H9 (cell line): ENCODE results near the gene TBR1. TPM values are rescaled to one million over a fixed set of nuclear protein-coding genes. Genes with fewer than 3 reads are reported as not detected.

ENCODE experiments used
- DNase-seq: peaks from one replicate; pipeline ENCODE4 v3.0.0-alpha.2; 2017
- H2AFZ ChIP-seq: one replicate; pipeline ENCODE4 v1.6.1; 2013; ENCODE audit warnings: mild to moderate bottlenecking, low read length, control low read depth, moderate library complexity
- H2AK5ac ChIP-seq: 2 replicates; pipeline ENCODE4 v1.6.1; 2013; ENCODE audit warnings: low read length, control low read depth, mixed read lengths; ENCODE audit not compliant: insufficient read length
- H2BK120ac ChIP-seq: one replicate; pipeline ENCODE4 v1.6.1; 2013; ENCODE audit warnings: low read depth, mild to moderate bottlenecking, low read length, control low read depth, inconsistent platforms; ENCODE audit not compliant: poor library complexity, severe bottlenecking
- H2BK12ac ChIP-seq: 2 replicates; pipeline ENCODE4 v1.6.1; 2013; ENCODE audit warnings: low read length, control low read depth, mixed read lengths, low read depth; ENCODE audit not compliant: insufficient read length
- H2BK15ac ChIP-seq: 2 replicates; pipeline ENCODE4 v1.6.1; 2013; ENCODE audit warnings: low read depth, low read length, control low read depth
- H2BK20ac ChIP-seq: one replicate; pipeline ENCODE4 v1.6.1; 2013; ENCODE audit warnings: low read depth, mild to moderate bottlenecking, low read length, control low read depth, inconsistent platforms; ENCODE audit not compliant: poor library complexity, severe bottlenecking
- H2BK5ac ChIP-seq: 2 replicates; pipeline ENCODE4 v1.6.1; 2013; ENCODE audit warnings: low read length, control low read depth, mixed read lengths; ENCODE audit not compliant: insufficient read length
- H3K14ac ChIP-seq: 2 replicates; pipeline ENCODE4 v1.6.1; 2013; ENCODE audit warnings: low read length, control low read depth; ENCODE audit not compliant: insufficient read depth
- H3K18ac ChIP-seq: 2 replicates; pipeline ENCODE4 v1.6.1; 2013; ENCODE audit warnings: low read depth, mild to moderate bottlenecking, mixed read lengths, low read length, control low read depth; ENCODE audit not compliant: insufficient read length
- H3K23ac ChIP-seq: 2 replicates; pipeline ENCODE4 v1.6.1; 2013; ENCODE audit warnings: low read length, control low read depth, mixed read lengths, low read depth; ENCODE audit not compliant: insufficient read length
- H3K23me2 ChIP-seq: 2 replicates; pipeline ENCODE4 v1.6.1; 2013; ENCODE audit warnings: low read depth, mild to moderate bottlenecking, mixed read lengths, low read length, control low read depth; ENCODE audit not compliant: insufficient read length, poor library complexity, severe bottlenecking
- H3K27ac ChIP-seq: 2 replicates; pipeline ENCODE4 v1.5.1; 2013; ENCODE audit warnings: low read length, control low read depth, mixed read lengths, low read depth; ENCODE audit not compliant: insufficient read length
- H3K27me3 ChIP-seq: 2 replicates; pipeline ENCODE4 v1.6.1; 2013; ENCODE audit warnings: low read length, control low read depth, inconsistent platforms; ENCODE audit not compliant: insufficient read depth
- H3K4ac ChIP-seq: 2 replicates; pipeline ENCODE4 v1.6.1; 2013; ENCODE audit warnings: low read depth, mild to moderate bottlenecking, control low read depth, inconsistent platforms, low read length, moderate library complexity
- H3K4me1 ChIP-seq: 2 replicates; pipeline ENCODE4 v1.6.1; 2013; ENCODE audit warnings: low read length, control low read depth, inconsistent platforms; ENCODE audit not compliant: insufficient read depth
- H3K4me2 ChIP-seq: 2 replicates; pipeline ENCODE4 v1.6.1; 2013; ENCODE audit warnings: low read length, control low read depth, mixed read lengths; ENCODE audit not compliant: insufficient read length, insufficient read depth
- H3K56ac ChIP-seq: 2 replicates; pipeline ENCODE4 v1.6.1; 2013; ENCODE audit warnings: low read depth, mild to moderate bottlenecking, mixed read lengths, low read length, control low read depth; ENCODE audit not compliant: insufficient read length
- H3K79me1 ChIP-seq: 2 replicates; pipeline ENCODE4 v1.6.1; 2013; ENCODE audit warnings: low read depth, mild to moderate bottlenecking, moderate library complexity, low read length, control low read depth, inconsistent platforms; ENCODE audit not compliant: insufficient read depth, poor library complexity, severe bottlenecking
- H3K79me2 ChIP-seq: 2 replicates; pipeline ENCODE4 v1.6.1; 2013; ENCODE audit warnings: low read length, control low read depth, inconsistent platforms; ENCODE audit not compliant: insufficient read depth
- H3K9ac ChIP-seq: 2 replicates; pipeline ENCODE4 v1.6.1; 2013; ENCODE audit warnings: low read length, control low read depth, mixed read lengths; ENCODE audit not compliant: insufficient read length; ENCODE audit errors: extremely low read depth
- H3K9me3 ChIP-seq: one replicate; pipeline ENCODE4 v1.6.1; 2013; ENCODE audit warnings: low read depth, low read length, inconsistent platforms; ENCODE audit not compliant: control insufficient read depth
- H3T11ph ChIP-seq: one replicate; pipeline ENCODE4 v1.6.1; 2013; ENCODE audit warnings: mild to moderate bottlenecking, low read length, control low read depth, inconsistent platforms
- H4K20me1 ChIP-seq: one replicate; pipeline ENCODE4 v1.6.1; 2013; ENCODE audit not compliant: control insufficient read depth, insufficient read length, insufficient read depth
- H4K5ac ChIP-seq: 2 replicates; pipeline ENCODE4 v1.6.1; 2013; ENCODE audit warnings: low read depth, mild to moderate bottlenecking, mixed read lengths, low read length, control low read depth; ENCODE audit not compliant: insufficient read length
- H4K8ac ChIP-seq: replicated peaks from 2 replicates; pipeline ENCODE4 v1.6.1; 2013; ENCODE audit warnings: low read length, control low read depth, mixed read lengths, low read depth; ENCODE audit not compliant: insufficient read length
- H4K91ac ChIP-seq: 2 replicates; pipeline ENCODE4 v1.6.1; 2013; ENCODE audit warnings: low read depth, mild to moderate bottlenecking, moderate library complexity, mixed read lengths, low read length, control low read depth; ENCODE audit not compliant: insufficient read length
- H3K27ac Mint-ChIP-seq, 3 experiments: 2 replicates in 2 of 3; 3 replicates in 1 of 3; pipeline ENCODE4 v1.8.0; 2020 to 2021; ENCODE audit warnings: mixed read lengths in 3 of 3, mild to moderate bottlenecking in 1 of 3, moderate library complexity in 1 of 3
- H3K27me3 Mint-ChIP-seq: 2 replicates; pipeline ENCODE4 v1.8.0; 2021; ENCODE audit warnings: low read depth, mild to moderate bottlenecking, moderate library complexity, mixed read lengths
- H3K36me3 Mint-ChIP-seq, 3 experiments: 2 replicates in 2 of 3; 3 replicates in 1 of 3; pipeline ENCODE4 v1.8.0; 2020 to 2021; ENCODE audit warnings: low read depth in 3 of 3, mixed read lengths in 3 of 3; ENCODE audit not compliant: insufficient read depth in 1 of 3
- H3K4me1 Mint-ChIP-seq, 2 experiments: 2 replicates each; pipeline ENCODE4 v1.8.0; 2020; ENCODE audit warnings: mixed read lengths in 2 of 2
- H3K4me3 Mint-ChIP-seq, 2 experiments: 2 replicates in 1 of 2; 3 replicates in 1 of 2; pipeline ENCODE4 v1.8.0; 2020 to 2021; ENCODE audit warnings: mild to moderate bottlenecking in 2 of 2, mixed read lengths in 2 of 2, moderate library complexity in 1 of 2
- H3K9me3 Mint-ChIP-seq, 2 experiments: 2 replicates in 1 of 2; 3 replicates in 1 of 2; pipeline ENCODE4 v1.8.0; 2020; ENCODE audit warnings: mild to moderate bottlenecking in 2 of 2, mixed read lengths in 2 of 2, moderate library complexity in 1 of 2
- WGBS: extraction: QIAGEN DNeasy Blood & Tissue Kit; methylation state at CpG from one replicate; pipeline ENCODE4 v1.1.7; 2013; ENCODE audit warnings: missing lambda C conversion rate, low lambda C conversion rate, mixed read lengths; ENCODE audit not compliant: insufficient read length; ENCODE audit errors: extremely low coverage; 5-methylcytosine and 5-hydroxymethylcytosine counted together
- total RNA-seq: library from RNA; stranded (reverse); gene quantifications from 2 replicates; pipeline ENCODE4 v1.2.1, GENCODE V29; 2021
- TF ChIP-seq, protein P1 (sequence below): fragments of 200-600 bp; sonication (generic); conservative IDR thresholded peaks from 3 replicates; pipeline ENCODE4 v1.8.0; 2021; ENCODE audit warnings: antibody characterized with exemption, mild to moderate bottlenecking

The TBR1 gene
- total RNA-seq, 1 experiment from 2014 or later, result 0.24 TPM

DNA sequence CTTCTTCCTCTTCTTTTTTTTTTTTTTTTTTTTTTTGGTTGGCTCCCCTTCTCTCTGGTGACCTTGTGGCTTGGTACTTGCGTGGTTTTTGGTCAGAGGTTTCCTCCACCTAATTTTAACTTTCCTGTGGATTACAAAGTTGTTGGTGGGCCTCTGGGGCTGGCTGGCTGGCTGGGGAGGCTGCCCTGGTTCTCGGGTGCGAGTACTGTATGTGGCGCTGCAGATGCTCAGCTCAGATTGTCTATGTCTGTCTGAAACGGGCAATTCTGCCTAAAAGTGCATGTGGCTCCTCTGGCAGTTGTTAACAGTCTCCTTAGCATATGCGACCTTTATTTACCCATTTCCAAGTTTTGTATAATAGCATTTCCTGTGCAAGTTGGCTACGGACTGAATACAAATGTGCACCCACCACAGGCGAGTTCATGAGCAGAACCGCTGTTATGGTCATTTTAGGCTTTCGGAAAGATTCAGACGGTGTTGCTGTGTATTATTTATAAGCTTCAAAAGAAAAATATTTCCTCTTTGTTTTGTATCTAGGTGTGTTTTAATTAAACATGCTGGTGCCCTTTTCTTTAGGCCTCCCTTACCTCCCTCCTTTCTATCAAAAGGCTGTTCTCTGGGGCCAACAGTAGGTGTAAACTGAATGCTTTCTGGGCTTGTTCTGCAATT, 4.4 kb downstream of the TBR1 start:
- H3K27me3 Mint-ChIP-seq, result peaks cover 98% of the 10 kb centered on the region
- no peak overlapping the region for H2BK5ac ChIP-seq
- H4K91ac ChIP-seq, result no peak overlapping the region
- no peak overlapping the region for H4K8ac ChIP-seq
- DNase-seq, result no peak
- peaks cover 98% of the 10 kb centered on the region for H3K27me3 ChIP-seq
- H3K79me2 ChIP-seq, result no peaks in the 10 kb centered on the region
- H4K20me1 ChIP-seq, result no peaks in the 10 kb centered on the region
- no peak overlapping the region for H2BK20ac ChIP-seq
- H3T11ph ChIP-seq, result no peak overlapping the region
- H2BK12ac ChIP-seq, result no peak overlapping the region
- no peaks in the 10 kb centered on the region for H3K9me3 ChIP-seq
- H3K4me2 ChIP-seq, result no peak overlapping the region
- no peak overlapping the region for H3K18ac ChIP-seq
- WGBS, result no CpG with 5 or more reads among the region's 11 CpGs
- TF ChIP-seq, protein P1, sequence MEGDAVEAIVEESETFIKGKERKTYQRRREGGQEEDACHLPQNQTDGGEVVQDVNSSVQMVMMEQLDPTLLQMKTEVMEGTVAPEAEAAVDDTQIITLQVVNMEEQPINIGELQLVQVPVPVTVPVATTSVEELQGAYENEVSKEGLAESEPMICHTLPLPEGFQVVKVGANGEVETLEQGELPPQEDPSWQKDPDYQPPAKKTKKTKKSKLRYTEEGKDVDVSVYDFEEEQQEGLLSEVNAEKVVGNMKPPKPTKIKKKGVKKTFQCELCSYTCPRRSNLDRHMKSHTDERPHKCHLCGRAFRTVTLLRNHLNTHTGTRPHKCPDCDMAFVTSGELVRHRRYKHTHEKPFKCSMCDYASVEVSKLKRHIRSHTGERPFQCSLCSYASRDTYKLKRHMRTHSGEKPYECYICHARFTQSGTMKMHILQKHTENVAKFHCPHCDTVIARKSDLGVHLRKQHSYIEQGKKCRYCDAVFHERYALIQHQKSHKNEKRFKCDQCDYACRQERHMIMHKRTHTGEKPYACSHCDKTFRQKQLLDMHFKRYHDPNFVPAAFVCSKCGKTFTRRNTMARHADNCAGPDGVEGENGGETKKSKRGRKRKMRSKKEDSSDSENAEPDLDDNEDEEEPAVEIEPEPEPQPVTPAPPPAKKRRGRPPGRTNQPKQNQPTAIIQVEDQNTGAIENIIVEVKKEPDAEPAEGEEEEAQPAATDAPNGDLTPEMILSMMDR, result no peak
- H2AFZ ChIP-seq, result no peak overlapping the region
- H3K79me1 ChIP-seq, result no peaks in the 10 kb centered on the region
- H4K5ac ChIP-seq, result no peak overlapping the region
- no peak overlapping the region for H3K14ac ChIP-seq
- H3K4me1 Mint-ChIP-seq, result peaks cover 41 to 60% of the 10 kb centered on the region in 2 experiments
- no peak overlapping the region for H3K56ac ChIP-seq
- peak overlapping the region in 1 of 2 experiments; percentile 48; a peak in 2 of 5 replicates for H3K4me3 Mint-ChIP-seq
- peaks cover 3 to 10% of the 10 kb centered on the region in 2 experiments; a peak in 2 of 5 replicates for H3K9me3 Mint-ChIP-seq
- no peak overlapping the region for H3K4ac ChIP-seq
- H3K9ac ChIP-seq, result no peak overlapping the region
- H2AK5ac ChIP-seq, result no peak overlapping the region
- H3K27ac Mint-ChIP-seq, result no peak overlapping the region; a peak in 1 of 7 replicates
- peaks cover 8% of the 10 kb centered on the region for H3K23me2 ChIP-seq
- no peak overlapping the region for H2BK120ac ChIP-seq
- no peaks in the 10 kb centered on the region for H3K4me1 ChIP-seq
- no peak overlapping the region for H2BK15ac ChIP-seq
- no peak overlapping the region for H3K27ac ChIP-seq
- H3K23ac ChIP-seq, result no peak overlapping the region
- H3K36me3 Mint-ChIP-seq, result peaks cover 0 to 2% (median 0%) of the 10 kb centered on the region in 3 experiments; a peak in 1 of 7 replicates
